Calu3 (cell line): ENCODE data around the gene DYNC1LI2. TPM values are rescaled to one million over a fixed set of nuclear protein-coding genes. Genes with fewer than 3 reads are reported as not detected.

Source experiments
- BruUV-seq: library from RNA; stranded (reverse); fragments of 400-500 nt; replicated peaks from 2 replicates; lab custom pipeline; 2021; lab: Mats Ljungman, UMichigan
- CTCF ChIA-PET: fragments of 300-600 bp; sonication (Branson Sonifier 250); formaldehyde crosslinking; loops from one replicate; lab custom pipeline; 2022; ENCODE audit warnings: antibody characterized with exemption; lab: Charles Lee
- DNase-seq: peaks from one replicate; pipeline ENCODE4 v3.0.0; 2022
- H3K27ac Mint-ChIP-seq: one replicate; pipeline ENCODE4 v1.8.0; 2022; ENCODE audit warnings: mixed read lengths; ENCODE audit not compliant: unreplicated experiment
- H3K27me3 Mint-ChIP-seq: one replicate; pipeline ENCODE4 v1.8.0; 2022; ENCODE audit warnings: mixed read lengths; ENCODE audit not compliant: unreplicated experiment
- H3K36me3 Mint-ChIP-seq: one replicate; pipeline ENCODE4 v1.8.0; 2022; ENCODE audit warnings: mild to moderate bottlenecking, moderate library complexity, mixed read lengths; ENCODE audit not compliant: insufficient read depth, unreplicated experiment
- H3K4me1 Mint-ChIP-seq: one replicate; pipeline ENCODE4 v1.8.0; 2022; ENCODE audit warnings: mild to moderate bottlenecking, low read depth, mixed read lengths; ENCODE audit not compliant: unreplicated experiment
- H3K4me3 Mint-ChIP-seq: one replicate; pipeline ENCODE4 v1.8.0; 2022; ENCODE audit warnings: mild to moderate bottlenecking, low read depth, moderate library complexity, mixed read lengths; ENCODE audit not compliant: unreplicated experiment
- H3K9me3 Mint-ChIP-seq: one replicate; pipeline ENCODE4 v1.8.0; 2022; ENCODE audit warnings: low read depth, mixed read lengths; ENCODE audit not compliant: unreplicated experiment
- intact Hi-C: fragments of 100-400 bp; cut with micrococcal nuclease; formaldehyde crosslinking; loops from one replicate; pipeline ENCODE4 v1.10.0; 2022; ENCODE audit not compliant: unreplicated experiment
- total RNA-seq: library from RNA; stranded (reverse); gene quantifications from 2 replicates; pipeline ENCODE4 v1.2.3, GENCODE V29; 2022
- TF ChIP-seq, protein P1 (sequence below): fragments of 200-600 bp; IDR thresholded peaks from one replicate; pipeline ENCODE4 v1.8.0; 2022; ENCODE audit warnings: antibody characterized with exemption; ENCODE audit not compliant: unreplicated experiment

Gene DYNC1LI2
- total RNA-seq, 1 experiment from 2014 or later = 152 TPM

DNA sequence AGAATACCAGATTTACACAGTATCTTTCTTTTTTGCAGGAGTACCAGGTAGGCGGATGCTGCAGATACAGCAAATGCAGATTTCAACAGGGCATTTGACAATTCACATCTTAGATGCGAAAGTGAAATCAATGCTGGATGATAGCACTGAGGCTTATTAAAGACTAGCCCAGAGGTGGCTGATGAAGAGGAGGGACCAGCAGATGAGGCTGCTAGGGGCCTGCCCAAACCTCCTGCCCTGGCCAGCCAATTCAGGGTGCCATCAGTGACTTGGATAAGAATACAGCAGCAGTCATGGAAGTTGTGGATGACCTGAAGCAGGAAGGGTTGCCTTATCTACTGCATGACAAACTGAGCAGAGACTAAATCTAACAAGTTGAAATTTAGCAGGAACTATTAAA is 1.5 kb upstream of the DYNC1LI2 start:
- no peaks in the 10 kb centered on the region for H3K27me3 Mint-ChIP-seq
- TF ChIP-seq, protein P1, sequence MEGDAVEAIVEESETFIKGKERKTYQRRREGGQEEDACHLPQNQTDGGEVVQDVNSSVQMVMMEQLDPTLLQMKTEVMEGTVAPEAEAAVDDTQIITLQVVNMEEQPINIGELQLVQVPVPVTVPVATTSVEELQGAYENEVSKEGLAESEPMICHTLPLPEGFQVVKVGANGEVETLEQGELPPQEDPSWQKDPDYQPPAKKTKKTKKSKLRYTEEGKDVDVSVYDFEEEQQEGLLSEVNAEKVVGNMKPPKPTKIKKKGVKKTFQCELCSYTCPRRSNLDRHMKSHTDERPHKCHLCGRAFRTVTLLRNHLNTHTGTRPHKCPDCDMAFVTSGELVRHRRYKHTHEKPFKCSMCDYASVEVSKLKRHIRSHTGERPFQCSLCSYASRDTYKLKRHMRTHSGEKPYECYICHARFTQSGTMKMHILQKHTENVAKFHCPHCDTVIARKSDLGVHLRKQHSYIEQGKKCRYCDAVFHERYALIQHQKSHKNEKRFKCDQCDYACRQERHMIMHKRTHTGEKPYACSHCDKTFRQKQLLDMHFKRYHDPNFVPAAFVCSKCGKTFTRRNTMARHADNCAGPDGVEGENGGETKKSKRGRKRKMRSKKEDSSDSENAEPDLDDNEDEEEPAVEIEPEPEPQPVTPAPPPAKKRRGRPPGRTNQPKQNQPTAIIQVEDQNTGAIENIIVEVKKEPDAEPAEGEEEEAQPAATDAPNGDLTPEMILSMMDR = no peak
- no peaks in the 10 kb centered on the region for H3K9me3 Mint-ChIP-seq
- no TSS peak for BruUV-seq
- H3K4me1 Mint-ChIP-seq = peaks cover 32% of the 10 kb centered on the region
- H3K36me3 Mint-ChIP-seq = peaks cover 39% of the 10 kb centered on the region
- DNase-seq = no peak
- intact Hi-C loops = no loop called here
- H3K27ac Mint-ChIP-seq = no peak overlapping the region
- CTCF ChIA-PET = no interaction called here
- no peak overlapping the region for H3K4me3 Mint-ChIP-seq

DNA sequence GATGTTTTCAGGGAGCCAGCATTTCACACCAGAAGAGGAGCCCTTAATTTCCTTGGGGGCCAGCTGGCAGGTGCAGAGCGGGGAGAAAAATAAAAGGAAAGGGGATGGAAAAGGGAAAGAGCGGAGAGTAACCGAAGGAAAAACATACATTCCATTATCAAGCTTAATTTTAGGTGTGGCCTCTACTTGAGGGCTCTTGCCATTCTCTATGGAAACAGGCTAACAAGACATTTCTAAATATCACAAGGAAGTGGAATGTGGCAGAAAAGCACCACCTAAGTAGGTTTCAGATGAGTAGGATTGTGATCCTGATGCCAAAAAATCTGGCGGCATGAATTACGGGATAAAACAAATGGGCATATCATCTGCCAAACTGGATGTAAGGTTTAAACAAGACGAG is 970 bp upstream of the DYNC1LI2 start:
- TF ChIP-seq, protein P1 = no peak
- Mint-ChIP-seq H3K4me3 (peak overlapping the region; percentile 83), H3K36me3 (peaks cover 45% of the 10 kb centered on the region), H3K9me3 (no peaks in the 10 kb centered on the region), H3K27ac (peak overlapping the region; percentile 74), H3K27me3 (no peaks in the 10 kb centered on the region), H3K4me1 (peaks cover 32% of the 10 kb centered on the region)
- CTCF ChIA-PET = interaction anchor here (0.8 to 2.2 kb wide), 2 partner anchors 10 to 11 kb away, joined by 3 to 20 read pairs; no protein-coding TSS in a partner anchor
- intact Hi-C loops = no loop called here
- BruUV-seq = TSS peak; percentile 77
- no peak for DNase-seq

DNA sequence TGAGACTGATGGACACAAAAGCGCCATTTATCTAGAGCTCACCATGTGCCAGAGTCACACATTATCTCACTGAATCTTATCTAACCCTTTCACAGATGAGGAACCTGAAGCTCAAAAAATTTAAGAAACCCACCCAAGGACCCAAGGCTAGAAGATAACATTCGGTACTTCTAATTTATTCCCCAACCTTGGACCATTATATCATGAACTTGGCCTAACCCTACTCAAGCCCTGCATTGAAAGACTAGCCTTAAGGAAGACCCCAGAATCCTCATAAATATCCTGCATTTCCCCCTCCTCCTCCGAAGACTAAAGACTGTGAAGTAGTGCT is 548 bp upstream of the DYNC1LI2 start:
- intact Hi-C loops = no loop called here
- Mint-ChIP-seq H3K36me3 (peaks cover 49% of the 10 kb centered on the region), H3K27me3 (no peaks in the 10 kb centered on the region), H3K27ac (peak overlapping the region; percentile 74), H3K4me3 (peak overlapping the region; percentile 83), H3K9me3 (no peaks in the 10 kb centered on the region), H3K4me1 (peaks cover 32% of the 10 kb centered on the region)
- CTCF ChIA-PET = interaction anchor here (0.7 to 2.2 kb wide), 3 partner anchors 10 to 79 kb away, joined by 3 to 20 read pairs (median 3); partner anchors contain the start of gene NAE1
- TF ChIP-seq, protein P1 = no peak
- DNase-seq = no peak
- no TSS peak for BruUV-seq

DNA sequence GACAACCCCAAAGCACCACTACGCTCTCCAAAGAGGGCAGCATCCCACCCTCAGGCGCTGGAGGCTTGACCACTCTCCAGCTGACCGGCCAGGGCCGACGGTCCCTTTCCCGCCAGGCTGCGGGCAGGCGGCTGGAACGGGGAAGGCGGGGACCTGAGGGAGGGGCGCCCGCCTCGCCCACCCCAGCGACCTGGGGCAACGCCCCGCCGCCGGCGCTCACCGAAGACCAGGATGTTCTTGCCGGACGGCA is 431 bp downstream of the DYNC1LI2 start:
- intact Hi-C loops = no loop called here
- Mint-ChIP-seq H3K27me3 (no peaks in the 10 kb centered on the region), H3K36me3 (peaks cover 58% of the 10 kb centered on the region), H3K27ac (peak overlapping the region; percentile 74), H3K9me3 (no peaks in the 10 kb centered on the region), H3K4me1 (peaks cover 32% of the 10 kb centered on the region), H3K4me3 (peak overlapping the region; percentile 83)
- no TSS peak for BruUV-seq
- CTCF ChIA-PET = interaction anchor here (0.6 to 2.2 kb wide), 4 partner anchors 10 to 129 kb away, joined by 3 to 20 read pairs (median 3); partner anchors contain the start of gene PDP2
- peak; percentile 44 for DNase-seq
- TF ChIP-seq, protein P1 = no peak
